ENCODE results near the gene SPZ1.

DNA sequence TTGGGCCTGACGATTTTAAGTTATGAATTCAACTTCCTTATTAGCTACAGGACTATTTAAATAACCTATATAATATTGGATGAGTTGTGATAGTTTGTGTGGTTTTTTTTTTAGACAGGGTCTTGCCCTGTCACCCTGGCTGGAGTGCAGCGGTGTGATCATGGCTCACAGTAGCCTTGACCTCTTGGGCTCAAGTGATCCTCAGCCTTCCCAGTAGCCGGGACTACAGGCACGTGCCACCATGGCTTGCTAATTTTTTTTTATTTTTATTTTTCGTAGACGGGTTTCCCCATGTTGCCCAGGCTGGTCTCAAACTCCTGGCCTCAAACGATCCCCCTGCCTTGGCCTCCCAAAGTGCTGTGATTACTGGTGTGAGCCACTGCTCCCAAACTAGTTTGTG lies 17.6 kb downstream of the SPZ1 start:
- TF ChIP-seq, protein P1, sequence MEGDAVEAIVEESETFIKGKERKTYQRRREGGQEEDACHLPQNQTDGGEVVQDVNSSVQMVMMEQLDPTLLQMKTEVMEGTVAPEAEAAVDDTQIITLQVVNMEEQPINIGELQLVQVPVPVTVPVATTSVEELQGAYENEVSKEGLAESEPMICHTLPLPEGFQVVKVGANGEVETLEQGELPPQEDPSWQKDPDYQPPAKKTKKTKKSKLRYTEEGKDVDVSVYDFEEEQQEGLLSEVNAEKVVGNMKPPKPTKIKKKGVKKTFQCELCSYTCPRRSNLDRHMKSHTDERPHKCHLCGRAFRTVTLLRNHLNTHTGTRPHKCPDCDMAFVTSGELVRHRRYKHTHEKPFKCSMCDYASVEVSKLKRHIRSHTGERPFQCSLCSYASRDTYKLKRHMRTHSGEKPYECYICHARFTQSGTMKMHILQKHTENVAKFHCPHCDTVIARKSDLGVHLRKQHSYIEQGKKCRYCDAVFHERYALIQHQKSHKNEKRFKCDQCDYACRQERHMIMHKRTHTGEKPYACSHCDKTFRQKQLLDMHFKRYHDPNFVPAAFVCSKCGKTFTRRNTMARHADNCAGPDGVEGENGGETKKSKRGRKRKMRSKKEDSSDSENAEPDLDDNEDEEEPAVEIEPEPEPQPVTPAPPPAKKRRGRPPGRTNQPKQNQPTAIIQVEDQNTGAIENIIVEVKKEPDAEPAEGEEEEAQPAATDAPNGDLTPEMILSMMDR (conservative IDR thresholded peaks at IDR 0.05; ENCODE audit: low read depth, low read length), result no peak
- no peak for TF ChIP-seq EZH2phosphoT487 (IDR thresholded peaks at IDR 0.05; ENCODE audit: borderline replicate concordance, low read length)
- TF ChIP-seq EZH2 (IDR thresholded peaks at IDR 0.05; ENCODE audit: low read length, unreplicated experiment), result no peak
